HG03097 (cell line): ENCODE results near the gene C17orf100.

Experiments
- ATAC-seq: cut with Tn5 transposase; IDR thresholded peaks from one replicate; pipeline ENCODE4 v1.9.1; 2021; ENCODE audit not compliant: unreplicated experiment, low FRiP score

C17orf100 gene

DNA sequence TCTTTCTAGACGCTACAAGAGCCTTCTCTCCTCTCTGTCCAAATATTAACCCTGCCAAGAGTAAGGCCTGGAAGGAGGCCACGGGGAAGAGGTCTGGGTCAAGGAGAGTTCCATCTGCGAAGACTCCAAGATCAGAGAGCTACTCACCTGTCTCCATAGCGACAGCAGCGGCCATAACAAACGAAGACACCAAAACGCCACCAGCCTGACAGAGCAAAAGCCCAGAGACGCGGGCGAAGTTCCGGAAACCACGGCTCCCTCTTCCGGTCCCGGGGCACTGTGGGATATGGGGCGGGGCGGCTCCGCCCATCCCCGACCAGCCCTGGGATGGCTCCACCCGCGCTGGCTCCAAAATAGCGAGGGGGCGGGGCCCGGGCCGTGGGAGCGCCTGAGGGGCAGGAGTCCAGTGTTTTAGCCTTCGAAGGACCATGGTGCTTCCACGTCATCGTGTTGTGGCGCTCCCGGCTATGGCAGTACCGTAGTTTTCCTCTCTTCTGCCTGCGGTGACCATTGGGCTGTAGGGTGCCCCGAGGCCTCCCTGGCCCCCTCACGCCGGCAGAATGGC lies at the start of gene C17orf100, which contains the start of gene MED31:
TSS of gene C17orf100 (plus strand) at position 409 of the 565 bp plus-strand sequence. CDS start at position 561, 152 bp downstream.
TSS of gene MED31 (minus strand) at position 252 of the 565 bp plus-strand sequence. CDS start at position 175, 77 bp downstream.
- ATAC-seq, result peak; percentile 85

DNA sequence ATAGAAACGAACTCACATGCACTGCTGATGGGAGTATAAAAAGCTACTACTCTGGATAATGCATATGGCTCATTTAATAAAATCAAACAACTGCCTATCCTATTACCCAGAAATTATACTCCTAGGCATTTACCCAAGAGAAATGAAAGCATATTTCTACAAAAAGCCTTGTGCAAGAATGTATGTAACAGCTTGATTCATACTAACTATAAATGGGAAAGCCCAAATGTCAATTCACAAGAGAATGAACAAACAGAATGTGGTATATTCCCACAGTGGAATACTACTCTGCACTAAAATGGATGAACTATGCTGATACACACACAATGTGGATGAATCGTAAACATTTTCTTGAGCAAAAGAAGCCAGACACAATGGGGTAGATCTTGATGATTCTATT lies 49.4 kb upstream of the C17orf100 start:
- ATAC-seq, result no peak

DNA sequence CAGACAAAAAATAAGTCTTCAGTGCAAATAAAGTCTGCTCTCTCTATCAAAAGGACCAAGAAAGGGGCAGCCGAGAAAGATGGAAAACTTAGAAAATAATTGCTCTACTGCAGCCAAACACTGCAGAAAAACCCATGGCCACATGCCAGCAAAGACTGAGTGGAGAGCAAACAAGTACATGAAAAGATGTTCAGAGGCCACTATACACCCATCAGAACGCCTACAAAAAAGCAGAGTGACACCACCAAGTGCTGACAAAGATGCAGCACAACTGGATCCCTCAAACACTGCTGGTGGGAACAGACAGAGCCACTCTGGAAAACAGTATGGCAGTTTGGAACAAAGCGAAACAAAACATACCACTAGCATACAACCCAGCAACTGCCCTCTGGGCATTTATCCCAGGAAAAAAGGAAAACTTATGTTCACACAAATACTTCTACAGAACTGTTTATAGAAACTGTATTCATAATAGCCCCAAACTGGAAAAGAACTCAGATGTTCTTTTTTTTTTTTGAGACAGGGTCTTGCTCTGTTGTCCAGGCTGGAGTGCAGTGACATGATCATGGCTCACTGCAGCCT lies 47.7 kb upstream of the C17orf100 start:
- no peak for ATAC-seq

DNA sequence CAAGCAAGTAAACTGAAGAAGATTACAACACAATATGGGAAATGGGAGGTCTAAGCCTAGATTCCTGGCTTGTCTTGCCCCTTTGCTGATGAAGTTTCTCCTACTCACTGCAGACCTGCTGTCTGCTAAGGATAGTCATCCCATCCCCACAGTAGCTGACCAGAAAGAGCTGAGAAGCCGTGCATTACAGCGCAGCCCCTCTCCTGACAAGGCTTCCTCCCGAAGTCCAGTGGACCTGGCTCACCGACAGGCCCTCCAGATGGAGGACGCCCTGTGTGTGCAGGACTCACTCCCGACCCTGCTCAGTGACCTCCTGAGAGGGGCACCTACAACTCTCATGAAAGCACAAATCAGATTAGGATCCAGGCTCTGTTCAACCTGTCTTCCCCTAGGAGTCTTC lies 46.4 kb upstream of the C17orf100 start:
- no peak for ATAC-seq

DNA sequence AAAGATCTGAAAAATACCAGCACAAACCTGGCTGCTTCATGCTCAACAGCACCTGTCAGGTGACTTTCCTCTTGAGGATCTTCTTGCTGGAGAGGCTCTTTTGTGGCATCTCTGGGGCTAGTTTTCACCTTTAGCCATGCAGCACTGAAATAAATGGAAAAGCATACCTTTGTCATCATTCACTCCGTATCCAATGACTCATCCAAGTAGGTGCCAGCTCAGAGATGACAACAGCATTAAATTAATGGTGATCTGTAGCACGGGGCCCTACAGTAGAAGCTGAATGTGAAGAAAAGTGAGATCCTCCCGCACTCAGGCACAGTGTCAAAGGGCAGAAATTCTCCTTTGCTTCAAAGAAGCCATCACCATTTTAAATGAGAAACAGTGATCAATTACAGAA lies 43.2 kb upstream of the C17orf100 start:
- no peak for ATAC-seq

DNA sequence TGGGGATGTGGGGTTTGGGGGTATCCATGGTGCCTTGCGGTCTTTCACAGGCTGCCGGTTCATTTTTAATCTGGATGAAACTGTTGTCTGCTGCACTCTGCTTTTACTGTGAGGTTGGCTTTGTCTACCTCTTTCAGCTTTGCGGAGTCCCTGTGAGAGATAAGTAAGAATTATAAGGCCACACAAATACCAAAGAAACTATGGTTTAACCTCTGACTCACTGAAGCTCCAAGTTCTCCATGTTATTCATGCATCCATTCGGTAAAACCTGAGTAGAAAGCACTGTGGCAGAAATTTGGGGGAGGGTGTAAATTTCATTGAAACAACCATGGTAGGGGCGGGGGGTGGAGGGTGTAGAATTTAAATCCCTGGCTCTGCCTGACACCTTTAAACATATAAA lies 41.6 kb upstream of the C17orf100 start:
- ATAC-seq, result no peak

DNA sequence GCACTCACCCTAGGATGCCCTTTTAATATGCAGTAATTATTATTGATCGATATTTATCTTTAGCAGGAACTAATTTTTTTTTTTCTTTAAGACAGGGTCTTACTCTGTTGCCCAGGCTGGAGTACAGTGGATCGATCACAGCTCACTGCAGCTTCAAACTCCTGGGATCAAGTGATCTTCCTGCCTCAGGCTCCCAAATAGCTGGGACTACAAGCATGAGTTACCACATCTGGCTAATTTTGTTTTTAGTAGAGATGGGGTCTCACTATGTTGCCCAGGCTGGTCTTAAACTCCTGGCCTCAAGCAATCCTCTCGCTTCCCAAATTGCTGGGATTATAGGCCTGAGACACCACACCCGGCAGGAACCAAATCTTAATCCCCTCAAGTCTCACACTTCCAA lies 40.3 kb upstream of the C17orf100 start:
- no peak for ATAC-seq

DNA sequence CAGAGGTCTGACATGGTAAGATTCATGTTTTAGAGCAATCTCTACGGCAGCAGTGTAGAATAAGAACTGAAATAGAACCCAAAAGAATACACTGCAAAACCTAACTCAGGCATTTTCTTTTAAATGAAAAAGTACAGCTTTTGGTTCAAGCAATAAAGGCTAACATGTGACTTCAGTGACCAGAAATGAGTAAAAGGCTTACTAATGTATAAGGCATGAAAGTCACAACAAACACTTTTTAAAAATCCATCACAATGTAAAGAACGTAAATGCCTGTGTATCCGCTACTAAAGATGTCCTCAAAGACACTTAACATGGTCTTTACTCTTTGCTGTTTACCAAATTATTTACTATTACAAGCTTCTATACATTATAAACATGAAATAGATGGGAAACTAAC lies 27.6 kb upstream of the C17orf100 start:
- ATAC-seq, result no peak

DNA sequence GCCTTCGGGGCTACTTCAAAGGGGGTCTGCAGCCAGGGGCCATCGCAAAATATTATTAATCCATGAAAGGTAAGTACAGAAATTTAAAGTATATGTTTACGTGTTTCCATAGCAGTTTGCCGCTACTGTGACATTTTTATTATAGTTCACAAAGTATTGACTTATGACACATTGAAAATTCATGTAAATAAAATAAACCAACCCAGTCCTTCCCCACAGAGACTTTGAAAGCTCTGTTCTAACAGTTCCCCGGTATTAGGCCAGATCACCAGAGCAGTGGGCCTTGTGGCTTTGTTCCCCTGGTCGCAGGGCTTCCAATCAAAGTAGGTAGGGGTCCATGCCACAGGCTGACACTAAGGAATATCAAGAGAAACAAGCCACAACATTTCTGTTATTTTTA lies 24.9 kb upstream of the C17orf100 start:
- ATAC-seq, result no peak

DNA sequence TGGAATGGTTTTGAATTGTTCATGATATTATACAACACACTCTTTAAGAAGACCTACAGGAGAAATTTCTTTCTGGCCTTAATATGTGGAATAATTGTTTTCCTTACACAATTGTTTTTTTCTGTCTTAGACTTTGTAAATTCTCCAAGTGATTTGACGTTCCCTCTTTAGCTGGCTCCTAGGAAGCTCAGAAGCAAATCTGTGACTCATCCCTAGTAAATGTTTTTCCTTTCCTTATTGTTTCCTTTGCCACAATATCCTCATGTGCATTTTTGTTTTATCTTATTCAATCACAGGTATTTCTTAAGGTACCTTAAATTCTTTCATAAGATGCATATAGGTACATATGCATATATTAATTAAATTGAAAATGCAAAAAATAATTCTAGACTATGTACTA lies 24.5 kb upstream of the C17orf100 start:
- no peak for ATAC-seq

DNA sequence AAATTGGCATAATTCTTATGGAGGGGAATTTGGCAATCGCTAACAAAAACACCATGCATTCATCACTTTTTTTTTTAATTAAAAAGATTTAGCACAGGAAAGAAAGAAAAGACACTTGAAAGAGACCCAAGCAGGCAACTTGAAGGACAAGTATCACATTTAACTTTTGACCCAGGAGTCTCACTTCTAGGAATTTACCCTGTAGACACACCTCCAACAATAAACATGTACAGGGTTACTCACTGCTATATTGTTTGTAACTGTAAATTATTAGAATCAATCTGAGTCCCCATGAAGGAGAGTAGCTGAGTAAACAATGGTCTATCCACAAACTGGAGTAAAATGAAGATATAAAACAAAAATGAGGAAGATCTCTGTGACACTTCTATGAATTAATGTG lies 21.2 kb upstream of the C17orf100 start:
- ATAC-seq, result no peak

DNA sequence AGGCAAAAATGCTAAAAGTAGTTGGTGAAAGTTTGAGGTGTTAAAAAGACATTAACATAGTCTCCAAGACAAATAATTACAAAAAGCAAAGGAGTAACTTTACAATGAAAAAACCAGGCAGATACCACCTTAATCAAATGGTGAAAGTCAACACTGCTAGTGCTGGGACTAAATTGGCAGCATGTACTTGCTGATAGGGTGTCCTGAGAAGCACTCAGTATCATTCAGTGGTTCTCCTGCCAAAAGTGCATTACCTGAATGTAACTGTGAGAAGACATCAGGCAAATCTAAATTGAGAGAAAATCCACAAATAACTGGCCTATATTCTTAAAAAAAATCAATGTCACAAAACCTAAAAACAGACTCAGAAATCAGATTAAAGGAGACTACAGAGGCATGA lies 19.0 kb upstream of the C17orf100 start:
- no peak for ATAC-seq

DNA sequence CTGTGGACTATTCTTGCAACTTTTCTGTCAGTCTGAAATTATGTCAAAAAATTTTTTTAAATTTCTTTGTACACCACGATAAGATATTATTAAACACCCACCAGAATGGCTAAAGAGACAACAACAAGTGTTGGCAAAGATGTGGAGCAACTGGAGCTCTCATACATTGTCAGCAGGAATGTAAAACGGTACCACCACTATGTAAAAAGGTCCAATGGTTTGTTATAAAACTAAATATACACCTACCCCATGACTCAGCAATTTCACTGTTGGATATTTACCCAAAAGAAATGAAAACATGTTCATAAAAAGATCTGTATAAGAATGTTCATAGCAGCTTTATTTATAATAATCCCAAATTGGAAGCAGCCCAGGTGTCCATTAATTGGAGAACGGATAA lies 18.3 kb upstream of the C17orf100 start:
- no peak for ATAC-seq

DNA sequence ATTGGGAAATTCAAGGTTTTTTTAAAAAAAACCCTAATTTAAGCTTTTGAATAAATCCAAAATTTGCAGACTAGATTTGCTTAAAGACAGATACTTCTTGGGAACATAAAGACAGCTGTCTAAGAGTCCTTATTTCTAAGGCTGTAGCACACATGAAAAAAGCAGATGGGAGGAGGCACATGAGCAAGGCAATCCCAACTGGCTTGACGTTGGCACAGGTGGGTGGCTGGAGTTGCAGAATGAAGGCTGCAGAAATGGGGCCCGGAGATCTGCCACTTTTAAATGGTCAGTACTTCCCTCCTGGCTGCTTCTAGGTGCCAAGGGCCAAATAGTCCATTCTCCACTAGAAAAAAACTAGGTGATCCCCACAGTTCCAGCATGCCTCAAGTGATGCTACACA lies 15.5 kb upstream of the C17orf100 start:
- ATAC-seq, result no peak

DNA sequence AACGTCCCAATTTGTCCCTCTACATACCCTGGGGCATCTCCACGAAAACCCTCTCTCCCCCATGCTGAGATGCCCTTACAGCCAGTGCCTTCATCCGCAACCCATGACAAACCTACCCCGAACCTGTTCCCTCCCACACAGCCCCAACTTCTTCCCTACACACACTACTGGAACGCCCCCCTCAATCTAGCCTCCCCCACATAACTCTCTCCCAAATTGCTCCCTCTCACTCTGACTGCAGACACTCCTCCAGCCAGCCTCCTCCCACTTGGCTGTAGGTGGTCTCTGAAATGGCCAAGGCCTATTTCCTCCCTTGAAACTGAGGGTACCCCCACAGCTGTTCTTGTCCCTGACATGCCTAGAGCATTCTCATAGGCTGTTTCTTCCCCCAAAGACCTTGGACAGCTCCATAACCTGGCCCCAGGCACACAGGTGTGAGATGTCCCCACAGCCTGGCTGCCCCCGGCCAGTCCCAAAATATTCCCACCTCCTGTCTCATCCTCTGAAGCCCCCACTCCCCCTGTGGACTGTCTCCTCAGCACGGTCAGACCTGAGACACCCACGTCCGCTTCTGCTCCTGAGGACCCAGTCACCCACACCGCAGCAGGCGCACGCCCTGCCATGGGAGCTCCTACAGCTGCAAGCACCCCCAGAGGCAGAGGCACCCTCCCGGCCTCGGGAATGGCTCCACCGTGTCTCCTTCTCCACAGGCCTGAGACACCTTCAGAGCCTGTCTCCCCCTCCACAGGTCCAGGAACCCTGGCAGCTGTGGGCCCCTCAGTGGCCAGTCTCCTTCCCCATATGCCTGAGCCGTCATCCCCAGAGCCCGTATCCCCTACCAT lies 14.7 kb upstream of the C17orf100 start:
- no peak for ATAC-seq

DNA sequence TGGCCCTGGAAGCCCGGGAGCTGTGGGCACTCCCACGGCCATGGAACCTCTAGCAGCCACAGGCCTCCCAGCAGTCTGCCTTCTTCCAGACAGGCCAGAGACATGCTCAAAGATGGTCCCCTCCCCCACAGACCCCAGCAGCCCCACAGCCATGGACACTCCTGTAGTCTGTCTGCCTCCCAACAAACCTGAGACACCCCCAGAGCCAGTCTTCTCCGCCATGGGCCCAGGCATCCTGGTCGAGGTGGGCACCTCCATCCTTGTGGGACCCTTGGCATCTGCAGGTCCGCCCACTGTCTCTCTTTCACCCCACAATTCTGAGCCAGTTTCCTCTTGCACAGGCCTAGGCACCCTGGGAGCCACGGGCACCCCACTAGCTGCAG lies 14.1 kb upstream of the C17orf100 start:
- no peak for ATAC-seq

DNA sequence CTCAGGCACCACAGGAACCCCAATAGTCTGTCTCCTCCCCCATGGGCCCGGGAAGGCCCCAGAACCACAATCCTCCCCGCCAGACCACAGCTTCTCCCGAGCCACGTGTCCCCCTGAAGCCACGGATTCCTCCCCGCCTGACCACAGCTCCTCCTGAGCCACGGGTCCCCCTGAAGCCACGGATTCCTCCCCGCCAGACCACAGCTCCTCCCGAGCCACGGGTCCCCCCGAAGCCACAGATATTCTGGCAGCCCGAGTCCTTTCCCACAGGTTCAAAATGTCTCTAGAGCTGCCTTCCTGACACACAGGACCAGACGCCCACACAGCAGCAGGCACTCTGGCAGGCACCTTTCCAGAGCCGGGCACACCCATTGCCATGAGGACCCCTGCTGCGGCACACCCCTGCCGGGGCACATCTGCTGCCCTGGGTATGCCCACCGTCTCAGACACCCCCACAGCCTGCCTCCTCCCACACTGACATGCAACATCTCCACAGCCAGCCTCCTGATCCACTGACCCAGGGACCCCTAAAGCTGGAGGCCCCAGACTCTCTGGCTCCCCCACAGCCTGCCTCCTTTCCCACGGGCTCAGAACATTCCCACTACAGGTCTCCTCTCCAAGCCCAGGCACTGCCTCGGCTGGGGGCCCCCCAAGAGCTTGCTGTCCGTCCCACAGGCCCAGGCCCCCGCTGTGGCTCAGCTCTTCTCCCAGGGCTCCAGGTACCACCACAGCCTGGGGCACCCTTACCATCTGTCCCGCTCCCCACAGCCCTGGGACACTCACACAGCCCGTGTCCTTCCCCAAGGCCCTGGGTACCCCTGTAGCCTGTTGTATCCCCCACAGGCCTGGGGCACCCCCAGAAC lies 13.3 kb upstream of the C17orf100 start:
- no peak for ATAC-seq

DNA sequence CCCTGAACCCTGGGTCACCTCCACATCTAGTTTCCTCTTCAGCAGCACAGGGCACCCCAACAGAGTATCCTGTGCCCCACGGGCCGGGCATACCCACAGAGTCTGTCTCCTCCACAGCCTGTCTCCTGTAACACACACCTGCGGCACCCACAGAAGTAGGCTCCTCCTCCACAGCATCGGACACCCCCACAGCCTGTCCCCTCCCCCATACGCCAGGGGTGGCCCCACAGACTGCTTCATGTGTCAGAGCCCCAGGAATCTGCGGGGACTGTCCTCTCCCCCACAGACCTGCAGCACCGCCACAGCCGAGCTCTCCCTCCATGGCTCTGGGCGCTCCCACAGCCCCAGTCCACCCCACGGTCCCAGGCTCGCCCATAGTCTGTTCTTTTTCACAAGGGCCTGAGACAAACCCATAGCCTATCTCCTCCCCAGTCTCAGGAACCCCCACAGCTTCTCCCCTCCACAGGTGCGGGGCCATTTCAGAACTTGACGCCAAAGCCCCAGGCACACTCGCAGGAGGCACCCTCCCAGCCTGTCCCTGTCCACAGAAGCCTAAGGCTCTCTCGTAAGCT lies 12.5 kb upstream of the C17orf100 start:
- ATAC-seq, result no peak

DNA sequence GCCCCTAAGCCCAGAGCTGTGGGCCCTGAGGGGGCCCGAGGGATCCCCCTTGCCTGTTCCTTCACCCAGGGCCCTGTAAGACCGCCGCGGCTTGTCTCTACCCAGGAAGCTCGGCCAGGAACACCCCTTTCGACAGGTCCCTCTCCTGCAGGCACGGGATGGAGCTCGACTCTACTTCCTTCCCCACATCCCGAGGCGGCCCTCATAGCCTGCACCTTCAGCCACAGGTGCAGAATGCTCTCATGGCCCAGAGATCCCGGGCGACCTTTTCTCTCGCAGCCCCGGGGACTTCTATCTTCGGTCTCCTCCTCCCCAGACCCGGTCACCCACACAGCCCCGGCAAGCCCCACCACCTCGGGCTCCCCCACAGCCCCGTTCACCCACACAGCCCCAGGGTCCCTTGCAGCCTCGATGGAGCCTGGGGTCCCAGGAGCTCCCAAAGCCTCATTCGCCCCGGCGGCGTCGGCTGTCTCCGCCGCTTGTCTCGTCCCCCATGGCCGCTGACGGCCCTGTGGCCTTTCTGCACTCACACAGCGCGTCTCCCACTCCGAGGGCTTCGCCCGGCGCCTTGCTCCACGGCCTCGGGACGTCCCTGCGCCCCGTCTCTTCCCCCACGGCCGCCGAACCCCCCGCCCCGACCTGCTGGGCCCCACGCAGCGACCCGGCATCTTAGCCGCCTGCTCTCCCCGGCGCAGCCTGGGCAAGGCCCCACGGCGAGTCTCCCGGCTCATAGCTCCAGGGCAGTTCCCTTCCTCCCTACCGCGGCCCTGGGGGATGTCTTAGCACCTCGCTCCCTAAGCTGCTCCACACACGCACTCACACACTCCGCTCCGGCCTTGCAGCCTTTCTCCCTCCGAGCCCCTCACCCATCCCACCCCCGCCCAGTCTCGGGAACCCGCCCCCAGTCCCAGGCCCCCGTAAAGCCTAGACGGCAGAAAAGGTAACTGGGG lies 11.7 kb upstream of the C17orf100 start:
- peak; percentile 4 for ATAC-seq
